ENCODE data around the gene ITSN1. TPM values are rescaled to one million over a fixed set of nuclear protein-coding genes. Genes with fewer than 3 reads are reported as not detected.
"Not testable (repeated sequence)": the region's sequence is repeated elsewhere in the genome, so short reads cannot be mapped to it uniquely, and the experiment has no call there.

ITSN1 gene
- total RNA-seq, 1 experiment from 2014 or later, result 42.6 TPM

DNA sequence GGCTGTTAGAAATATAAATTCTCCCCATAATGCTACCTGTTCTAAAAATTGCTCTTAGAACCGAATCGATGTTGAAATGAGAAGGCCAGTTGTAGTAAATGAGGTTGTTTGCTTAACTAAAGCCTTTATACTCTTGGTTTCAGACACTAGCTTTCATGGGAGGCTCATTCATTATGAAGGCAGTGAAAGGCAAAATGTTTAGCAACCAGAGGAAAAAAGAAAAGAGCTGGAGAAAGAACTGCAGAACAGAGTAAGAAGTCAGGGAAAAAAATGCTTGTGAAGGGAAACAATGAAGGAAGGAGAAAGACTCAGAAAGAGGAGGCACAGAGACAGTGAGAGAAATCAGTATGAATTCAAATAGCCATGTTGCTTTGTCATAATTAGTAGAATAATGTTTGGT lies 145.1 kb downstream of the ITSN1 start:
- Mint-ChIP-seq H3K4me1 (ENCODE audit: insufficient read depth, unreplicated experiment) (no peaks in the 10 kb centered on the region), H3K4me3 (ENCODE audit: unreplicated experiment) (no peak overlapping the region), H3K36me3 (ENCODE audit: insufficient read depth, unreplicated experiment) (peaks cover 9% of the 10 kb centered on the region), H3K9me3 (ENCODE audit: unreplicated experiment) (no peaks in the 10 kb centered on the region), H3K27me3 (ENCODE audit: insufficient read depth, unreplicated experiment) (no peaks in the 10 kb centered on the region), H3K27ac (ENCODE audit: low read depth, unreplicated experiment) (no peak overlapping the region)
- intact Hi-C loops (cut with micrococcal nuclease), result no loop called here
- DNase-seq (ENCODE audit: unreplicated experiment), result no peak
- TF ChIP-seq, protein P1, sequence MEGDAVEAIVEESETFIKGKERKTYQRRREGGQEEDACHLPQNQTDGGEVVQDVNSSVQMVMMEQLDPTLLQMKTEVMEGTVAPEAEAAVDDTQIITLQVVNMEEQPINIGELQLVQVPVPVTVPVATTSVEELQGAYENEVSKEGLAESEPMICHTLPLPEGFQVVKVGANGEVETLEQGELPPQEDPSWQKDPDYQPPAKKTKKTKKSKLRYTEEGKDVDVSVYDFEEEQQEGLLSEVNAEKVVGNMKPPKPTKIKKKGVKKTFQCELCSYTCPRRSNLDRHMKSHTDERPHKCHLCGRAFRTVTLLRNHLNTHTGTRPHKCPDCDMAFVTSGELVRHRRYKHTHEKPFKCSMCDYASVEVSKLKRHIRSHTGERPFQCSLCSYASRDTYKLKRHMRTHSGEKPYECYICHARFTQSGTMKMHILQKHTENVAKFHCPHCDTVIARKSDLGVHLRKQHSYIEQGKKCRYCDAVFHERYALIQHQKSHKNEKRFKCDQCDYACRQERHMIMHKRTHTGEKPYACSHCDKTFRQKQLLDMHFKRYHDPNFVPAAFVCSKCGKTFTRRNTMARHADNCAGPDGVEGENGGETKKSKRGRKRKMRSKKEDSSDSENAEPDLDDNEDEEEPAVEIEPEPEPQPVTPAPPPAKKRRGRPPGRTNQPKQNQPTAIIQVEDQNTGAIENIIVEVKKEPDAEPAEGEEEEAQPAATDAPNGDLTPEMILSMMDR (IDR thresholded peaks at IDR 0.05; ENCODE audit: unreplicated experiment), result no peak
- ChIA-PET POLR2A (interaction anchor here (1.5 kb wide), 1 partner anchor 14 kb away, joined by 6 read pairs; no protein-coding TSS in a partner anchor), CTCF (no interaction called here)
- no TSS peak for BruUV-seq (replicated peaks)

DNA sequence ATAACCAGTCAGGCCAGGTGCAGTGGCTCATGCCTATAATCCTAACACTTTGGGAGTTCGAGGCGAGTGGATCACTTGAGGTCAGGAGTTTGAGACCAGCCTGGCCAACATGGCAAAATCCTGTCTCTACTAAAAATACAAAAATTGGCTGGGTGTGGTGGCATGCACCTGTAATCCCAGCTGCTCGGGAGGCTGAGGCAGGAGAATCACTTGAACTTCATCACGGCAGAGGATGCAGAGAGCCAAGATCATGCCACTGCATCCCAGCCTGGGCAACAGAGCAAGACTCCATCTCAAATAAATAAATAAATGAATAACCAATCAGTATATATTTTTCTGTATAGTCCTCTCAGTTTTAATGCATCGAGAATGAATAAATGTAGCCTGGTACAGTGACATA lies 146.1 kb downstream of the ITSN1 start:
- H3K36me3 Mint-ChIP-seq (ENCODE audit: insufficient read depth, unreplicated experiment); intact Hi-C loops (cut with micrococcal nuclease); H3K4me3 Mint-ChIP-seq (ENCODE audit: unreplicated experiment); DNase-seq (ENCODE audit: unreplicated experiment); H3K27ac Mint-ChIP-seq (ENCODE audit: low read depth, unreplicated experiment); BruUV-seq (replicated peaks); H3K27me3 Mint-ChIP-seq (ENCODE audit: insufficient read depth, unreplicated experiment); CTCF ChIA-PET; H3K9me3 Mint-ChIP-seq (ENCODE audit: unreplicated experiment); H3K4me1 Mint-ChIP-seq (ENCODE audit: insufficient read depth, unreplicated experiment): not testable (repeated sequence)
- POLR2A ChIA-PET, result interaction anchor here (1.1 kb wide), 1 partner anchor 10 kb away, joined by 4 read pairs; no protein-coding TSS in a partner anchor

DNA sequence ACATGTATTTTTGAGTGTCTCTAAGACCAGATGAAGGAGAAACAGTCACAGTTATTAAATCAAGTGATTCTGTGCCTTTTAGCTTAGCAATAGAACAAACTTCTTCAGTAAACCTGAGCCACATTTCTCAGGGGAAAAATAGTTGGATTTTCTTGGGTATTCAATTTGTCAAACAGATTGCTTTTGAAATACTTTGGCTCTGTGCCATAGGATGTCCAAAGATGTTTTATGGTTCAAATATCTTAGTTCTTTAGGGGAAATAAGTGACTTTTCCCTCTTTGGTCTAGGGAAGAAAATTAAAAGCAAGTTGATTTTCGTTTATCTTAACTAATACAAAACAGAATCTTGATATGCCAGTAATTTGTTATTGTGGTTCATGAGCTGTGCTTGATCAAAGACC lies 147.4 kb downstream of the ITSN1 start:
- POLR2A ChIA-PET, result interaction anchor here (0.7 to 1.1 kb wide), 3 partner anchors 8 to 12 kb away, joined by 3 to 4 read pairs (median 4); no protein-coding TSS in a partner anchor
- no peaks in the 10 kb centered on the region for H3K9me3 Mint-ChIP-seq (ENCODE audit: unreplicated experiment)
- H3K36me3 Mint-ChIP-seq (ENCODE audit: insufficient read depth, unreplicated experiment), result peaks cover 7% of the 10 kb centered on the region
- H3K27me3 Mint-ChIP-seq (ENCODE audit: insufficient read depth, unreplicated experiment), result no peaks in the 10 kb centered on the region
- CTCF ChIA-PET, result interaction anchor here (0.6 kb wide), 1 partner anchor 271 kb away, joined by 3 read pairs; no protein-coding TSS in a partner anchor
- H3K4me3 Mint-ChIP-seq (ENCODE audit: unreplicated experiment), result no peak overlapping the region
- TF ChIP-seq, protein P1 (IDR thresholded peaks at IDR 0.05; ENCODE audit: unreplicated experiment), result no peak
- peak; percentile 23 for DNase-seq (ENCODE audit: unreplicated experiment)
- no peak overlapping the region for H3K27ac Mint-ChIP-seq (ENCODE audit: low read depth, unreplicated experiment)
- intact Hi-C loops (cut with micrococcal nuclease), result no loop called here
- no TSS peak for BruUV-seq (replicated peaks)
- no peaks in the 10 kb centered on the region for H3K4me1 Mint-ChIP-seq (ENCODE audit: insufficient read depth, unreplicated experiment)

DNA sequence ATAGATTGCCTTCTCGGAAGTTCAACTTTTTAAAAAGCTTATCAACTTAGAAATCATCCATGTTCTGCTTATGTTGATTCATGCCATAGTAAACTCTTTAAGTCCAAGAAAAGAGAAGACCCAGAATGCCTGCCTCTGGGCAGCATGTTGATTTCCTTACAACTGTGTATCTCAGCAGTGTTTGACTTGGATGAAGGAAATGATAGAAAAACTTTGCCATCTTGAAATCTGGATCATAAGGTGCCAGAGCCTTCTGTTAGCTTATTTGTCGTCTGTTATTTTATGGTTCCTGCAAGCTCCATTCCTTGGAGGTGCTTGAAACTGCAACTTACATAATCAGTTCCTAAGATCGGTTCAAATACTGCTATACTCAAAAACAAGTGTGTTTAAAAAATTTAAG lies 148.8 kb downstream of the ITSN1 start:
- BruUV-seq (replicated peaks), result no TSS peak
- H3K27ac Mint-ChIP-seq (ENCODE audit: low read depth, unreplicated experiment), result no peak overlapping the region
- H3K9me3 Mint-ChIP-seq (ENCODE audit: unreplicated experiment), result no peaks in the 10 kb centered on the region
- TF ChIP-seq, protein P1 (IDR thresholded peaks at IDR 0.05; ENCODE audit: unreplicated experiment), result no peak
- no peaks in the 10 kb centered on the region for H3K4me1 Mint-ChIP-seq (ENCODE audit: insufficient read depth, unreplicated experiment)
- intact Hi-C loops (cut with micrococcal nuclease), result no loop called here
- peaks cover 16% of the 10 kb centered on the region for H3K36me3 Mint-ChIP-seq (ENCODE audit: insufficient read depth, unreplicated experiment)
- CTCF ChIA-PET, result no interaction called here
- no peaks in the 10 kb centered on the region for H3K27me3 Mint-ChIP-seq (ENCODE audit: insufficient read depth, unreplicated experiment)
- H3K4me3 Mint-ChIP-seq (ENCODE audit: unreplicated experiment), result no peak overlapping the region
- POLR2A ChIA-PET, result interaction anchor here (1.1 kb wide), 1 partner anchor 10 kb away, joined by 4 read pairs; no protein-coding TSS in a partner anchor
- DNase-seq (ENCODE audit: unreplicated experiment), result no peak

DNA sequence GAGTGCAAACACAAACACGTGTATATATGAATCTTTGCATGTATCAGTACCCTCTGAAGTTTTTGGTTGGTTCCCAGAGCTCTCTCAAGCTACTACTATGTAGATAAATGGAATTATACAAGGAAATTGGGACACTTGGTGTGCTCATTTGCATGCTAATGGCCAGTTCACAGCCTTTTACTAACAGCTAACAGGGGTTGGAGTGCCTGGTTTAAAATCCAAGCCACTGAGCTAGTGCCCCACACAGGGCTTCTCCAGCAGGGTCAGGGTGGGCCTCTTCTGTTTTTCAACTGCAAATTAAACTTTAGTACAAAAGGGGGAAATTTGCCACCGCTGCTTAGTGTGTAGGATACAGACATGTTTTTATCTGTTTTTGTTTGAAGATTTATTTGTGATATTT lies 152.3 kb downstream of the ITSN1 start:
- Mint-ChIP-seq H3K27me3 (ENCODE audit: insufficient read depth, unreplicated experiment) (no peaks in the 10 kb centered on the region), H3K9me3 (ENCODE audit: unreplicated experiment) (no peaks in the 10 kb centered on the region), H3K4me1 (ENCODE audit: insufficient read depth, unreplicated experiment) (no peaks in the 10 kb centered on the region), H3K4me3 (ENCODE audit: unreplicated experiment) (no peak overlapping the region), H3K36me3 (ENCODE audit: insufficient read depth, unreplicated experiment) (peaks cover 29% of the 10 kb centered on the region), H3K27ac (ENCODE audit: low read depth, unreplicated experiment) (no peak overlapping the region)
- no peak for DNase-seq (ENCODE audit: unreplicated experiment)
- intact Hi-C loops (cut with micrococcal nuclease), result no loop called here
- no TSS peak for BruUV-seq (replicated peaks)
- CTCF ChIA-PET, result no interaction called here
- POLR2A ChIA-PET, result no interaction called here
- TF ChIP-seq, protein P1 (IDR thresholded peaks at IDR 0.05; ENCODE audit: unreplicated experiment), result no peak

All from MCF 10A (cell line).